HepG2 (cell line): ENCODE measurements around the gene EFNA3. TPM values are rescaled to one million over a fixed set of nuclear protein-coding genes. Genes with fewer than 3 reads are reported as not detected.

Experiments
- ARNTL ChIP-seq: sonication (generic); formaldehyde crosslinking; IDR thresholded peaks from 2 replicates; pipeline ENCODE4 v1.4.0; 2020; ENCODE audit warnings: mild to moderate bottlenecking, missing genetic modification reagents
- BCL6 ChIP-seq: IDR thresholded peaks from 2 replicates; pipeline ENCODE4 v1.6.1; 2016; ENCODE audit warnings: missing genetic modification reagents, missing compliant biosample characterization
- FOXK1 ChIP-seq: sonication (generic); formaldehyde crosslinking; IDR thresholded peaks from 2 replicates; pipeline ENCODE4 v1.4.0; 2020; ENCODE audit warnings: low read depth, missing genetic modification reagents, borderline replicate concordance
- HNRNPL ChIP-seq: fragments of 200-400 bp; formaldehyde crosslinking; IDR thresholded peaks from 2 replicates; pipeline ENCODE4 v1.6.1; 2017; ENCODE audit warnings: mild to moderate bottlenecking, low read depth, low read length
- KLF6 ChIP-seq: IDR thresholded peaks from 2 replicates; pipeline ENCODE4 v1.8.0; 2016; ENCODE audit warnings: missing biosample characterization, missing genetic modification reagents
- NCOA2 ChIP-seq: sonication (generic); formaldehyde crosslinking; IDR thresholded peaks from 2 replicates; pipeline ENCODE4 v1.8.0; 2022; ENCODE audit warnings: inconsistent platforms
- NFYB ChIP-seq: sonication (generic); formaldehyde crosslinking; IDR thresholded peaks from 2 replicates; pipeline ENCODE4 v1.4.0; 2020; ENCODE audit warnings: missing genetic modification reagents
- NPAS2 ChIP-seq: sonication (generic); formaldehyde crosslinking; IDR thresholded peaks from 2 replicates; pipeline ENCODE4 v1.8.0; 2022; ENCODE audit warnings: mild to moderate bottlenecking, missing genetic modification reagents, borderline replicate concordance
- PRPF4 ChIP-seq: fragments of 200-400 bp; formaldehyde crosslinking; IDR thresholded peaks from 2 replicates; pipeline ENCODE4 v1.6.1; 2016; ENCODE audit warnings: low read length, low read depth; ENCODE audit not compliant: poor library complexity, severe bottlenecking
- SAP130 ChIP-seq: IDR thresholded peaks from 2 replicates; pipeline ENCODE4 v1.6.1; 2016; ENCODE audit warnings: low read depth
- SNRNP70 ChIP-seq: fragments of 200-400 bp; formaldehyde crosslinking; IDR thresholded peaks from 2 replicates; pipeline ENCODE4 v1.6.1; 2017; ENCODE audit warnings: mild to moderate bottlenecking, low read depth, low read length, moderate library complexity
- SYNCRIP ChIP-seq: fragments of 200-400 bp; formaldehyde crosslinking; IDR thresholded peaks from 2 replicates; pipeline ENCODE4 v1.6.1; 2018; ENCODE audit warnings: mild to moderate bottlenecking, low read depth, low read length; ENCODE audit not compliant: insufficient read depth
- TMF1 ChIP-seq: sonication (generic); formaldehyde crosslinking; IDR thresholded peaks from 2 replicates; pipeline ENCODE4 v1.8.1; 2022; ENCODE audit warnings: low read depth, missing genetic modification reagents
- ZNF616 ChIP-seq: sonication (generic); formaldehyde crosslinking; IDR thresholded peaks from 2 replicates; pipeline ENCODE4 v1.5.0; 2020; ENCODE audit warnings: low read depth, mild to moderate bottlenecking, missing genetic modification reagents
- ZSCAN25 ChIP-seq: sonication (generic); formaldehyde crosslinking; IDR thresholded peaks from 2 replicates; pipeline ENCODE4 v1.8.0; 2022; ENCODE audit warnings: mild to moderate bottlenecking, missing genetic modification reagents
- polyA plus RNA-seq, 8 experiments: library from polyadenylated mRNA; depleted of rRNA in 3 of 8; stranded (reverse) in 7 of 8; unstranded in 1 of 8; fragments of >200 nt; fragmentation: Illumina TruSeq in 4 of 8; extraction: Trizol in 4 of 8; gene quantifications; 2 replicates each; pipeline versions ENCODE4 v1.2.1 to v1.2.3, GENCODE V29; 2011 to 2016; ENCODE audit warnings: low read depth in 4 of 8, missing spikeins in 1 of 8, mixed read lengths in 1 of 8; ENCODE audit not compliant: insufficient read depth in 1 of 8
- total RNA-seq, 5 experiments: library from RNA; depleted of rRNA; stranded (reverse); fragments of >200 nt; fragmentation: Illumina TruSeq; extraction: Trizol; gene quantifications; 2 replicates each; pipeline ENCODE4 v1.2.3, GENCODE V29; 2016; ENCODE audit warnings: low read depth in 1 of 5
- TF ChIP-seq, protein P1 (sequence below): sonication (generic); formaldehyde crosslinking; IDR thresholded peaks from 2 replicates; pipeline ENCODE4 v1.4.0; 2020; ENCODE audit warnings: missing genetic modification reagents, borderline replicate concordance
- TF ChIP-seq, protein P2 (sequence below): sonication (generic); formaldehyde crosslinking; IDR thresholded peaks from 2 replicates; pipeline ENCODE4 v1.5.1; 2020; ENCODE audit warnings: missing genetic modification reagents, mild to moderate bottlenecking, borderline replicate concordance
- TF ChIP-seq, protein P3 (sequence below): sonication (generic); formaldehyde crosslinking; IDR thresholded peaks from 2 replicates; pipeline ENCODE4 v1.9.0; 2021; ENCODE audit warnings: missing genetic modification reagents, borderline replicate concordance

Gene EFNA3
- total and polyA plus RNA-seq, 2 of the 13 experiments (the other 11 are each of a cell fraction or from before 2014, with no cell fraction given): 1.0 to 5.7 TPM

DNA sequence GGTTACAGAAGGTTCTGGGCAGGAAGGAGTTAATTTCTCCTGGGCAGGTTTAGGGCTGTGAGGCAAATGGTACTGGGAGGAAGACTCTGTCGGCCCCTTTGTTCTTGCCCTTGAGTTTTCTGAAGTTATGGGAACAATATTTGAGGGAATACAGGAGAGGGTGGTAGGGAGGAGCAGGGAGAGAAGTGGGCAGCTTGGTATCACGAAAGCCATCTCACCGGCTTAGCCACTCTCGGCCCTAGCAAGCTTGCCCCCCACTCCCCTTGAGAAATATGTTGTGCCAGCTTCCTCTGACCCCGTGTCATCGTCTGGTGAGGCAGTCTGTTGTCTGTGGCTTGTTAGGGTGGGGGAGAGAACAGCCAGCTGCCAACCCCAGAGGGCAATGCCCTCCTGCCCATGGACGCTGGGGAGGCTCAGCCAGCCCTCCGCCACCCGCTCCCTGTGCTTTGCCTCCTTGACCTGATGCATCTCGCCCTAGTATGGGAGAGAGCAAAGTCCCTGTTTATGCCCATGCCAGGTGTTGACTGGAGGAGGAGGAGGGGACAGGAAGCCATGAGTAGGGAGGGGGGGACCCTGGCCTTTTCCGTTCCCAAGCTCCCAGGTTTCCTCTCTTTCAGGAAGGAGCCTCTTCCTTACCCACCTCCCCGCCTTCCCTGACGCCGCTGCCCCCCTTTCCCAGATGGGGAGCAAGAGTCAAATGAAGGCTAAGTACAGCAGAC is 50.3 kb downstream of the EFNA3 start (continued):
- TF ChIP-seq, protein P1, sequence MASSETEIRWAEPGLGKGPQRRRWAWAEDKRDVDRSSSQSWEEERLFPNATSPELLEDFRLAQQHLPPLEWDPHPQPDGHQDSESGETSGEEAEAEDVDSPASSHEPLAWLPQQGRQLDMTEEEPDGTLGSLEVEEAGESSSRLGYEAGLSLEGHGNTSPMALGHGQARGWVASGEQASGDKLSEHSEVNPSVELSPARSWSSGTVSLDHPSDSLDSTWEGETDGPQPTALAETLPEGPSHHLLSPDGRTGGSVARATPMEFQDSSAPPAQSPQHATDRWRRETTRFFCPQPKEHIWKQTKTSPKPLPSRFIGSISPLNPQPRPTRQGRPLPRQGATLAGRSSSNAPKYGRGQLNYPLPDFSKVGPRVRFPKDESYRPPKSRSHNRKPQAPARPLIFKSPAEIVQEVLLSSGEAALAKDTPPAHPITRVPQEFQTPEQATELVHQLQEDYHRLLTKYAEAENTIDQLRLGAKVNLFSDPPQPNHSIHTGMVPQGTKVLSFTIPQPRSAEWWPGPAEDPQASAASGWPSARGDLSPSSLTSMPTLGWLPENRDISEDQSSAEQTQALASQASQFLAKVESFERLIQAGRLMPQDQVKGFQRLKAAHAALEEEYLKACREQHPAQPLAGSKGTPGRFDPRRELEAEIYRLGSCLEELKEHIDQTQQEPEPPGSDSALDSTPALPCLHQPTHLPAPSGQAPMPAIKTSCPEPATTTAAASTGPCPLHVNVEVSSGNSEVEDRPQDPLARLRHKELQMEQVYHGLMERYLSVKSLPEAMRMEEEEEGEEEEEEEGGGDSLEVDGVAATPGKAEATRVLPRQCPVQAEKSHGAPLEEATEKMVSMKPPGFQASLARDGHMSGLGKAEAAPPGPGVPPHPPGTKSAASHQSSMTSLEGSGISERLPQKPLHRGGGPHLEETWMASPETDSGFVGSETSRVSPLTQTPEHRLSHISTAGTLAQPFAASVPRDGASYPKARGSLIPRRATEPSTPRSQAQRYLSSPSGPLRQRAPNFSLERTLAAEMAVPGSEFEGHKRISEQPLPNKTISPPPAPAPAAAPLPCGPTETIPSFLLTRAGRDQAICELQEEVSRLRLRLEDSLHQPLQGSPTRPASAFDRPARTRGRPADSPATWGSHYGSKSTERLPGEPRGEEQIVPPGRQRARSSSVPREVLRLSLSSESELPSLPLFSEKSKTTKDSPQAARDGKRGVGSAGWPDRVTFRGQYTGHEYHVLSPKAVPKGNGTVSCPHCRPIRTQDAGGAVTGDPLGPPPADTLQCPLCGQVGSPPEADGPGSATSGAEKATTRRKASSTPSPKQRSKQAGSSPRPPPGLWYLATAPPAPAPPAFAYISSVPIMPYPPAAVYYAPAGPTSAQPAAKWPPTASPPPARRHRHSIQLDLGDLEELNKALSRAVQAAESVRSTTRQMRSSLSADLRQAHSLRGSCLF (CRISPR knock-in tag): no peak
- TF ChIP-seq SNRNP70: no peak
- peak; percentile 99 for TF ChIP-seq HNRNPL
- TF ChIP-seq ZNF616 (CRISPR knock-in tag): 0 out of 2 replicates have a peak, but pooled peaks have one; percentile 30
- TF ChIP-seq TMF1 (CRISPR knock-in tag): peak; percentile 39; the same call in 1 of the 2 replicates
- TF ChIP-seq NPAS2: no peak
- no peak for TF ChIP-seq SYNCRIP
- no peak for TF ChIP-seq KLF6 (CRISPR knock-in tag)
- TF ChIP-seq, protein P2, sequence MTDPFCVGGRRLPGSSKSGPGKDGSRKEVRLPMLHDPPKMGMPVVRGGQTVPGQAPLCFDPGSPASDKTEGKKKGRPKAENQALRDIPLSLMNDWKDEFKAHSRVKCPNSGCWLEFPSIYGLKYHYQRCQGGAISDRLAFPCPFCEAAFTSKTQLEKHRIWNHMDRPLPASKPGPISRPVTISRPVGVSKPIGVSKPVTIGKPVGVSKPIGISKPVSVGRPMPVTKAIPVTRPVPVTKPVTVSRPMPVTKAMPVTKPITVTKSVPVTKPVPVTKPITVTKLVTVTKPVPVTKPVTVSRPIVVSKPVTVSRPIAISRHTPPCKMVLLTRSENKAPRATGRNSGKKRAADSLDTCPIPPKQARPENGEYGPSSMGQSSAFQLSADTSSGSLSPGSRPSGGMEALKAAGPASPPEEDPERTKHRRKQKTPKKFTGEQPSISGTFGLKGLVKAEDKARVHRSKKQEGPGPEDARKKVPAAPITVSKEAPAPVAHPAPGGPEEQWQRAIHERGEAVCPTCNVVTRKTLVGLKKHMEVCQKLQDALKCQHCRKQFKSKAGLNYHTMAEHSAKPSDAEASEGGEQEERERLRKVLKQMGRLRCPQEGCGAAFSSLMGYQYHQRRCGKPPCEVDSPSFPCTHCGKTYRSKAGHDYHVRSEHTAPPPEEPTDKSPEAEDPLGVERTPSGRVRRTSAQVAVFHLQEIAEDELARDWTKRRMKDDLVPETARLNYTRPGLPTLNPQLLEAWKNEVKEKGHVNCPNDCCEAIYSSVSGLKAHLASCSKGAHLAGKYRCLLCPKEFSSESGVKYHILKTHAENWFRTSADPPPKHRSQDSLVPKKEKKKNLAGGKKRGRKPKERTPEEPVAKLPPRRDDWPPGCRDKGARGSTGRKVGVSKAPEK (CRISPR knock-in tag): peak; percentile 79; the same call in 1 of the 2 replicates
- TF ChIP-seq ARNTL (CRISPR knock-in tag): peak; percentile 89
- TF ChIP-seq ZSCAN25 (CRISPR knock-in tag): peak; percentile 84
- TF ChIP-seq, protein P3, sequence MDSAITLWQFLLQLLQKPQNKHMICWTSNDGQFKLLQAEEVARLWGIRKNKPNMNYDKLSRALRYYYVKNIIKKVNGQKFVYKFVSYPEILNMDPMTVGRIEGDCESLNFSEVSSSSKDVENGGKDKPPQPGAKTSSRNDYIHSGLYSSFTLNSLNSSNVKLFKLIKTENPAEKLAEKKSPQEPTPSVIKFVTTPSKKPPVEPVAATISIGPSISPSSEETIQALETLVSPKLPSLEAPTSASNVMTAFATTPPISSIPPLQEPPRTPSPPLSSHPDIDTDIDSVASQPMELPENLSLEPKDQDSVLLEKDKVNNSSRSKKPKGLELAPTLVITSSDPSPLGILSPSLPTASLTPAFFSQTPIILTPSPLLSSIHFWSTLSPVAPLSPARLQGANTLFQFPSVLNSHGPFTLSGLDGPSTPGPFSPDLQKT (CRISPR knock-in tag): no peak
- TF ChIP-seq BCL6: 0 out of 2 replicates have a peak, but pooled peaks have one; percentile 55
- TF ChIP-seq PRPF4: no peak
- TF ChIP-seq FOXK1 (CRISPR knock-in tag): peak; percentile 94; the same call in 1 of the 2 replicates
- TF ChIP-seq NFYB (CRISPR knock-in tag): no peak
- TF ChIP-seq SAP130 (CRISPR knock-in tag): peak; percentile 97
- TF ChIP-seq NCOA2 (CRISPR knock-in tag): peak; percentile 78
